ENCODE data around the gene DPP6. TPM values are rescaled to one million over a fixed set of nuclear protein-coding genes. Genes with fewer than 3 reads are reported as not detected.

DPP6 gene
- total and polyA plus RNA-seq, 2 of the 8 experiments (the other 6 are each of a cell fraction or from before 2014, with no cell fraction given): 4.7 to 6.8 TPM

DNA sequence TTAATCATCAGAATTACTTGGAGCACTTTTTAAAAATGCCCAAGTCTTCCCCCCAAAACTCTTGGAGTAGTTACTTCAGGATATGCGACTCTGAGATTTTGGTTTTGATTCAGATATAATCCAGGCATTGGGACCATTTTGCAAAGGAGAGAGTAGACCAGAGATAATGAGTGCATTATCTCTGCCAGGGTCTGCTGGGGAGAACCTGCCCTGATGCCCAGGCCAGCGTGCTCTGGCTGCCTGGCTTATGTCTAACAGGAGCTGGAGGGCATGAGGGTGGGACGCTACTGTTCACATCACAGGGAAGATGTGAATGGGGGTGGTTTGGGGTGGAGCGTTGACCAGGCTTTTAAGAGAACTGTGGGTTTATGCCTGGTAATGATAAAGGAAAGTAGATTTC is 336.2 kb downstream of the DPP6 start:
- H3K36me3 ChIP-seq (ENCODE audit: control insufficient read depth in 2 of 4, insufficient read depth in 4 of 4, low read length in 3 of 4): no peaks in the 10 kb centered on the region
- no peak overlapping the region for H3K14ac ChIP-seq (ENCODE audit: insufficient read length)
- H3K4me2 ChIP-seq (ENCODE audit: insufficient read depth in 1 of 2, low read depth in 2 of 2, low read length in 2 of 2): no peak overlapping the region
- no peak overlapping the region for H3K4ac ChIP-seq (replicated peaks; ENCODE audit: insufficient read length, low read depth, low read length)
- H3K4me1 ChIP-seq (replicated peaks in 1 of 4; ENCODE audit: control insufficient read depth in 3 of 4, insufficient read depth in 4 of 4, low read length in 3 of 4): peaks cover 0 to 3% (median 1%) of the 10 kb centered on the region in 4 experiments; a peak in 2 of 7 replicates
- H4K91ac ChIP-seq (replicated peaks; ENCODE audit: insufficient read length, low read length): no peak overlapping the region
- no peak overlapping the region for H3K18ac ChIP-seq (ENCODE audit: extremely low read depth, low read length)
- no peak overlapping the region for H2BK12ac ChIP-seq (ENCODE audit: low read depth, low read length)
- H3K9me3 ChIP-seq (ENCODE audit: insufficient read depth in 2 of 2, low read depth in 1 of 2, low read length in 1 of 2): no peaks in the 10 kb centered on the region
- ChIA-PET POLR2A (ENCODE audit: partially characterized antibody) (interaction anchor here (1.4 kb wide), 1 partner anchor 18 kb away, joined by 4 read pairs; no protein-coding TSS in a partner anchor), CTCF (ENCODE audit: partially characterized antibody) (interaction anchor here (1.4 kb wide), 1 partner anchor 19 kb away, joined by 3 read pairs; no protein-coding TSS in a partner anchor)
- H3K79me1 ChIP-seq (ENCODE audit: low read depth, low read length): no peaks in the 10 kb centered on the region
- H3K27me3 ChIP-seq (replicated peaks in 1 of 4; ENCODE audit: control insufficient read depth in 3 of 4, extremely low read depth in 1 of 4, insufficient read depth in 3 of 4, low read length in 3 of 4): no peaks in the 10 kb centered on the region
- no peak overlapping the region for H3K9ac ChIP-seq (replicated peaks in 1 of 4; ENCODE audit: extremely low read depth in 1 of 4, low read depth in 3 of 4, low read length in 3 of 4)
- 94% methylated on average over 4 of the region's 4 CpGs; no CpG with 5 or more reads in 1 of the 2 experiments for WGBS, 2 experiments (ENCODE audit: extremely low coverage in 1 of 2, insufficient coverage in 1 of 2, insufficient read length in 1 of 2, insufficient replicate concordance in 2 of 2, low coverage in 1 of 2, low lambda C conversion rate in 2 of 2, missing lambda C conversion rate in 1 of 2)
- no peak overlapping the region for H3K4me3 ChIP-seq (ENCODE audit: extremely low read depth in 1 of 4, insufficient read depth in 2 of 4, low read depth in 3 of 4, low read length in 4 of 4)
- H4K5ac ChIP-seq (ENCODE audit: insufficient read length, low read depth, low read length): no peak overlapping the region
- no peak overlapping the region for H3K27ac ChIP-seq (ENCODE audit: low read depth, low read length)
- no peak overlapping the region for H3K23ac ChIP-seq (ENCODE audit: insufficient read length)
- DNase-seq (ENCODE audit: low read depth in 1 of 2, low spot score in 2 of 2) (no peak), FAIRE-seq (no peak)
- H4K8ac ChIP-seq (ENCODE audit: extremely low read depth, insufficient read depth, low read length): no peak overlapping the region; the same call in 1 of the 2 replicates
- H3K56ac ChIP-seq (replicated peaks; ENCODE audit: insufficient read length, low read depth, low read length): no peak overlapping the region
- no peak overlapping the region for H2AK5ac ChIP-seq (ENCODE audit: low read depth, low read length)
- no peak overlapping the region for H2BK120ac ChIP-seq (replicated peaks; ENCODE audit: low read depth, low read length)
- no peak overlapping the region for H2BK5ac ChIP-seq (ENCODE audit: low read depth, low read length)
- no peak overlapping the region for H2BK20ac ChIP-seq (ENCODE audit: low read length)
- H4K20me1 ChIP-seq (replicated peaks in 1 of 2; ENCODE audit: control insufficient read depth in 1 of 2, insufficient read depth in 2 of 2, low read length in 2 of 2): no peaks in the 10 kb centered on the region
- H3K23me2 ChIP-seq (ENCODE audit: low read depth, low read length): no peaks in the 10 kb centered on the region
- no peak overlapping the region for H2AFZ ChIP-seq (ENCODE audit: low read length)
- no peaks in the 10 kb centered on the region for H3K79me2 ChIP-seq (ENCODE audit: control insufficient read depth in 1 of 2, insufficient read depth in 2 of 2, low read length in 2 of 2)
- no peak overlapping the region for H2BK15ac ChIP-seq (ENCODE audit: low read length)
- TF ChIP-seq POU5F1 (IDR thresholded peaks at IDR 0.05; ENCODE audit: low read depth, low read length) (no peak), BACH1 (IDR thresholded peaks at IDR 0.05; ENCODE audit: low read length) (no peak), SIRT6 (IDR thresholded peaks at IDR 0.05; ENCODE audit: low read length) (no peak), HDAC2 (IDR thresholded peaks at IDR 0.05; ENCODE audit: borderline replicate concordance in 1 of 2, low read depth in 2 of 2, low read length in 2 of 2) (no peak)
